Measurements from ENCODE around the gene PRDM15.

PRDM15 gene

GRCh38 chr21:41805038-41805437 lies 74.1 kb downstream of the PRDM15 start:
- Histone ChIP-seq H3K4me3 (no peak overlapping the region), H3K36me3 (peaks cover 11 to 41% (median 12%) of the 10 kb centered on the region in 3 donors), H3K27ac (no peak overlapping the region), H3K4me1 (peaks cover 0 to 18% (median 12%) of the 10 kb centered on the region in 4 donors), H3K27me3 (no peaks in the 10 kb centered on the region), H3K9me3 (no peaks in the 10 kb centered on the region)
- DNase-seq = no peak
- TF ChIP-seq, protein P1, sequence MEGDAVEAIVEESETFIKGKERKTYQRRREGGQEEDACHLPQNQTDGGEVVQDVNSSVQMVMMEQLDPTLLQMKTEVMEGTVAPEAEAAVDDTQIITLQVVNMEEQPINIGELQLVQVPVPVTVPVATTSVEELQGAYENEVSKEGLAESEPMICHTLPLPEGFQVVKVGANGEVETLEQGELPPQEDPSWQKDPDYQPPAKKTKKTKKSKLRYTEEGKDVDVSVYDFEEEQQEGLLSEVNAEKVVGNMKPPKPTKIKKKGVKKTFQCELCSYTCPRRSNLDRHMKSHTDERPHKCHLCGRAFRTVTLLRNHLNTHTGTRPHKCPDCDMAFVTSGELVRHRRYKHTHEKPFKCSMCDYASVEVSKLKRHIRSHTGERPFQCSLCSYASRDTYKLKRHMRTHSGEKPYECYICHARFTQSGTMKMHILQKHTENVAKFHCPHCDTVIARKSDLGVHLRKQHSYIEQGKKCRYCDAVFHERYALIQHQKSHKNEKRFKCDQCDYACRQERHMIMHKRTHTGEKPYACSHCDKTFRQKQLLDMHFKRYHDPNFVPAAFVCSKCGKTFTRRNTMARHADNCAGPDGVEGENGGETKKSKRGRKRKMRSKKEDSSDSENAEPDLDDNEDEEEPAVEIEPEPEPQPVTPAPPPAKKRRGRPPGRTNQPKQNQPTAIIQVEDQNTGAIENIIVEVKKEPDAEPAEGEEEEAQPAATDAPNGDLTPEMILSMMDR (IDR thresholded peaks at IDR 0.05) = no peak
- intact Hi-C loops (cut with DNase I; ENCODE audit: low total_unique reads) = no loop called here

GRCh38 chr21:41804381-41804780 lies 74.8 kb downstream of the PRDM15 start:
- H3K4me1 ChIP-seq = peaks cover 0 to 18% (median 12%) of the 10 kb centered on the region in 4 donors
- no peaks in the 10 kb centered on the region for H3K27me3 ChIP-seq
- H3K9me3 ChIP-seq = no peaks in the 10 kb centered on the region
- H3K27ac ChIP-seq = no peak overlapping the region
- H3K36me3 ChIP-seq = peaks cover 8 to 35% (median 9%) of the 10 kb centered on the region in 3 donors
- intact Hi-C loops (cut with DNase I; ENCODE audit: low total_unique reads) = no loop called here
- no peak for DNase-seq
- no peak overlapping the region for H3K4me3 ChIP-seq
- TF ChIP-seq, protein P1 (IDR thresholded peaks at IDR 0.05) = no peak

- Histone ChIP-seq H3K27ac (peak overlapping the region; percentile 17 to 57), H3K4me3 (peak overlapping the region in 1 of 2 donors; percentile 2), H3K4me1 (peaks cover 0 to 18% (median 12%) of the 10 kb centered on the region in 4 donors), H3K27me3 (no peaks in the 10 kb centered on the region), H3K9me3 (no peaks in the 10 kb centered on the region), H3K36me3 (peaks cover 8 to 28% (median 8%) of the 10 kb centered on the region in 3 donors)
- TF ChIP-seq, protein P1 (IDR thresholded peaks at IDR 0.05) = no peak
- intact Hi-C loops (cut with DNase I; ENCODE audit: low total_unique reads) = no loop called here
- DNase-seq = peak in 1 of 2 donors; percentile 67
Observed at GRCh38 chr21:41803316-41803715, 75.8 kb downstream of the PRDM15 start.

GRCh38 chr21:41802684-41803083 lies 76.5 kb downstream of the PRDM15 start:
- DNase-seq = peak; percentile 77 to 92
- peak overlapping the region; percentile 17 to 57 for H3K27ac ChIP-seq
- no peaks in the 10 kb centered on the region for H3K27me3 ChIP-seq
- intact Hi-C loops (cut with DNase I; ENCODE audit: low total_unique reads) = no loop called here
- H3K9me3 ChIP-seq = no peaks in the 10 kb centered on the region
- TF ChIP-seq, protein P1 (IDR thresholded peaks at IDR 0.05) = no peak
- H3K4me1 ChIP-seq = peaks cover 0 to 18% (median 12%) of the 10 kb centered on the region in 4 donors
- H3K36me3 ChIP-seq = peaks cover 8 to 28% (median 8%) of the 10 kb centered on the region in 3 donors
- peak overlapping the region; percentile 2 to 7 for H3K4me3 ChIP-seq

- intact Hi-C loops (cut with DNase I; ENCODE audit: low total_unique reads) = no loop called here
- peak overlapping the region; percentile 2 to 7 for H3K4me3 ChIP-seq
- no peaks in the 10 kb centered on the region for H3K9me3 ChIP-seq
- DNase-seq = no peak
- TF ChIP-seq, protein P1 (IDR thresholded peaks at IDR 0.05) = no peak
- H3K36me3 ChIP-seq = peaks cover 8 to 28% (median 8%) of the 10 kb centered on the region in 3 donors
- no peaks in the 10 kb centered on the region for H3K27me3 ChIP-seq
- peaks cover 0 to 18% (median 12%) of the 10 kb centered on the region in 4 donors for H3K4me1 ChIP-seq
- peak overlapping the region; percentile 17 to 57 for H3K27ac ChIP-seq
Observed at GRCh38 chr21:41802198-41802584, 77.0 kb downstream of the PRDM15 start.

All from tibial artery (tissue), 4 donors.